ENCODE data around the gene UBE2V1. TPM values are rescaled to one million over a fixed set of nuclear protein-coding genes. Genes with fewer than 3 reads are reported as not detected.

The UBE2V1 gene
- total RNA-seq, 4 donors from 2014 or later, result 45.6 to 124 (median 62.9) TPM

DNA sequence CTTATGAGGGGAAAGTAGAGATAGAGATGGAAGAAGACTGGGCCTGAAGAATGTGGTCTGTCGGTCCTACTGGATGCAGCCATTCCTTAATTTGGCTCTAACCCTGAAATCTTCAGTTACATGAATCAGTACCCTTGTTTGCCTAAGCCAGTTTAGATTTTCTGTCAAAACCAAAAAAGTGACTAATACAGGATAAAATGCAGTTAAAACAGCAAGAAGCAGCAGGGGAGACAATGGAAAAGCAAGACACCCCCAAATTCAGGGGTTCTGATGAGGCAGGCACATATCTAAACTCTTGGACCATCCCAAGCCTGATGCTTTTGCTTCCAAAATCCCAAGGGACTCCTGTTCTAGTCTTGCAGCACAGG lies 17.4 kb upstream of the UBE2V1 start:
- Histone ChIP-seq H3K36me3 (no peaks in the 10 kb centered on the region), H3K27me3 (no peaks in the 10 kb centered on the region), H3K9me3 (no peaks in the 10 kb centered on the region), H3K4me3 (no peak overlapping the region), H3K27ac (peak overlapping the region; percentile 25 to 79), H3K4me1 (peaks cover 0 to 6% of the 10 kb centered on the region in 2 donors)
- intact Hi-C loops (cut with DNase I; ENCODE audit: low total_unique reads), result no loop called here
- no peak for TF ChIP-seq POLR2A (IDR thresholded peaks at IDR 0.05)
- TF ChIP-seq, protein P1, sequence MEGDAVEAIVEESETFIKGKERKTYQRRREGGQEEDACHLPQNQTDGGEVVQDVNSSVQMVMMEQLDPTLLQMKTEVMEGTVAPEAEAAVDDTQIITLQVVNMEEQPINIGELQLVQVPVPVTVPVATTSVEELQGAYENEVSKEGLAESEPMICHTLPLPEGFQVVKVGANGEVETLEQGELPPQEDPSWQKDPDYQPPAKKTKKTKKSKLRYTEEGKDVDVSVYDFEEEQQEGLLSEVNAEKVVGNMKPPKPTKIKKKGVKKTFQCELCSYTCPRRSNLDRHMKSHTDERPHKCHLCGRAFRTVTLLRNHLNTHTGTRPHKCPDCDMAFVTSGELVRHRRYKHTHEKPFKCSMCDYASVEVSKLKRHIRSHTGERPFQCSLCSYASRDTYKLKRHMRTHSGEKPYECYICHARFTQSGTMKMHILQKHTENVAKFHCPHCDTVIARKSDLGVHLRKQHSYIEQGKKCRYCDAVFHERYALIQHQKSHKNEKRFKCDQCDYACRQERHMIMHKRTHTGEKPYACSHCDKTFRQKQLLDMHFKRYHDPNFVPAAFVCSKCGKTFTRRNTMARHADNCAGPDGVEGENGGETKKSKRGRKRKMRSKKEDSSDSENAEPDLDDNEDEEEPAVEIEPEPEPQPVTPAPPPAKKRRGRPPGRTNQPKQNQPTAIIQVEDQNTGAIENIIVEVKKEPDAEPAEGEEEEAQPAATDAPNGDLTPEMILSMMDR (IDR thresholded peaks at IDR 0.05), result no peak
- DNase-seq, result no peak

DNA sequence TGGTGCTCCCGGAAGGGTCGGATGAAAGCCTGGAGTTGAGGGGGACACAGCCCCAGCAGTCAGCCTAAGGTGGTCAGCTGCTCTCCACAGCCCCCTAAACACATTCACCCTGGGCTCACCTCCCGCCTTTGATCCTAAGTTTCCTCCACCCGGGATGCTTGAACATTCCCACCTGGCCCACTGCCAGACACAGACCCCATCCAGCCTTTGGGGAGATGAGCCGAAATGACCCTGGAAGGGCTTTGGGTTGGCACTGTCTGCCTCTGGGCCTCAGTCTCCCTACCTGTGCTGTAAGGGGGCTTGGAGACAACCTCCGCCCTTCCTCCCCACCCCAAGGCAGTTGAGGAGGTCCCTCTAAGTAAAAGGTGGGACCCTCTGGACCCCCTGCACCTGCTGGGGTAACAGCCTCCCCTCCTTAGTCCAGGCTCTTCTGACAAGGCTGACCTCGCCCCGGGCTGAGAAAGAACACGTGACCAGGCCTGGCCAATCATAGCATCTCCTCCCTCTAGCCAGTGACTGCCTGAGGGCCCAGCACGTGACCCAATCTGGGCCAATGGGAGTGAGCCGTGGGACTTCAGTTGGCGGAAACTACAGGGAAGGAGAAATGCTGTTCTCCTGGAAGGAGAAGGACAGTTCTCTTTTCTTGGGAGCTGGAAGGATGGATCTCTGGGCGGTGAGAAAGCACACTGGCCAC lies 16.9 kb upstream of the UBE2V1 start:
- no peak for DNase-seq
- Histone ChIP-seq H3K27ac (peak overlapping the region; percentile 25 to 79), H3K9me3 (no peaks in the 10 kb centered on the region), H3K27me3 (no peaks in the 10 kb centered on the region), H3K36me3 (no peaks in the 10 kb centered on the region), H3K4me3 (no peak overlapping the region), H3K4me1 (peaks cover 0 to 6% of the 10 kb centered on the region in 2 donors)
- intact Hi-C loops (cut with DNase I; ENCODE audit: low total_unique reads), result no loop called here
- TF ChIP-seq, protein P1 (IDR thresholded peaks at IDR 0.05), result no peak
- no peak for TF ChIP-seq POLR2A (IDR thresholded peaks at IDR 0.05)

DNA sequence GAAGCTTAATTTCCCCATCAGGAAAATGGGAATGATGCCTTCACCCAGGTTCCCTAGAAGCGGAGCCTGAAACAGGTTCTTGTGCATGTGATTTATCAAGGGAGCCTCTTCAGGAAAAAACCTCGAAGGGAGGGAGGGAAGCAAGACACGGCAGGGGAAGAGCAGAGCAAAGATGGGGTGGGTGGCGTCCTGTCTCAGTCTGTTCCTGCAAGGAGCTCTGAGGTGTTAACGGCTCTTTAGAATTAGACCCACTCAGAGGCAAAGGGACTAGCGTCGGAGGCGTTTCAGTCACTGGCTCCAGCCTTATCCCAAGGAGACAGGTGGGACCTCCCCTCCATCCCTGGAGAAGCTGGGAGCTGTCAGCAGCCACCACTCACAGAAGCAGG lies 15.6 kb upstream of the UBE2V1 start:
- no peaks in the 10 kb centered on the region for H3K36me3 ChIP-seq

DNA sequence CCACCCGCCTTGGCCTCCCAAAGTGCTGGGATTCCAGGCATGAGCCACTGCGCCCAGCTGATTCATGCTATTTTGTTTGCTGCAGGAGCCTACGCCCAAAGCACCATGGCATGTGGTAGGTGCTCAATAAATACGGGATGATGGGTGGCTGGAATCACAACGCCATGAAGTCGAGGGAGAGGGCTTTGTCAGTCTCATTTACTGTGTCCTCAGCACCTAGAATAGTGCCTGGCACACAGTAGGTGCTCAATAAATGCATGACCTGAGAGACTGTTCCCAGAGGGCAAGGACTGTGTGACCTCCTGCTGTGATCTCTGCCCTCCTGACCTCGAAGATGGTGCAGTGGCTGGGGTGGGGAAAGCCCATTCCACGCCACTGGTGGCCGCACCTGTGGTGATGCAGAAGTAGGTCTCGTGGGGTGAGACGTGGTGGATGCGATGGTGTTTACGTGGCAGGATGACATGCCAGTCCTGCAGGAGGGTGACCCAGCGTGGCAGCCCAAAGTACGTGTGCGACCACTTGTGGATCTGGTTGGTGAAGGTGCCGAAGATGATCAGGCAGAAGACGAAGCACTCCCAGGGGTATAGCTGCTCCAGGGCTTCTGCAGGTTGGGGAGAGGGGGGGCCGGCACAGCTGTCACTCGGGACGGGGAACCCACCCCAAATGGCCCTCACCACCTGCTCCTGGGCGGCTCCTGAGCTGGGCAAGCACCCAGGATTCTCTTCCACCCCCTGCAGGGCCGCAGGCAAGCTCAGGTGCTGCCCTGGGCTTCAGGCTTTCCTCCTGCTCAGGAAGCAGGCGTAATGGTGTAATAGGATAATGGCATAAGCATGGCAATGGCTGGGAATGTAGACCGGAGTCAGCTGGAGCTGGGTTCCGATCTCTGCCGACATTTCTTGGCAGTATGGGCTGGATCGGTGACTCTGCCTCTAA lies 14.9 kb upstream of the UBE2V1 start:
- Histone ChIP-seq H3K4me3 (no peak overlapping the region), H3K27me3 (no peaks in the 10 kb centered on the region), H3K4me1 (peaks cover 0 to 3% of the 10 kb centered on the region in 2 donors), H3K36me3 (no peaks in the 10 kb centered on the region), H3K27ac (no peak overlapping the region), H3K9me3 (no peaks in the 10 kb centered on the region)
- DNase-seq, result no peak
- TF ChIP-seq, protein P1 (IDR thresholded peaks at IDR 0.05), result no peak
- TF ChIP-seq POLR2A (IDR thresholded peaks at IDR 0.05), result no peak
- intact Hi-C loops (cut with DNase I; ENCODE audit: low total_unique reads), result no loop called here

More for the DNA sequence above, 15.6 kb upstream of the UBE2V1 start:
- Histone ChIP-seq H3K4me3 (no peak overlapping the region), H3K9me3 (no peaks in the 10 kb centered on the region), H3K27ac (no peak overlapping the region), H3K4me1 (peaks cover 0 to 6% of the 10 kb centered on the region in 2 donors), H3K27me3 (no peaks in the 10 kb centered on the region)
- no peak for DNase-seq
- TF ChIP-seq POLR2A (IDR thresholded peaks at IDR 0.05), result no peak
- TF ChIP-seq, protein P1 (IDR thresholded peaks at IDR 0.05), result no peak
- intact Hi-C loops (cut with DNase I; ENCODE audit: low total_unique reads), result no loop called here

DNA sequence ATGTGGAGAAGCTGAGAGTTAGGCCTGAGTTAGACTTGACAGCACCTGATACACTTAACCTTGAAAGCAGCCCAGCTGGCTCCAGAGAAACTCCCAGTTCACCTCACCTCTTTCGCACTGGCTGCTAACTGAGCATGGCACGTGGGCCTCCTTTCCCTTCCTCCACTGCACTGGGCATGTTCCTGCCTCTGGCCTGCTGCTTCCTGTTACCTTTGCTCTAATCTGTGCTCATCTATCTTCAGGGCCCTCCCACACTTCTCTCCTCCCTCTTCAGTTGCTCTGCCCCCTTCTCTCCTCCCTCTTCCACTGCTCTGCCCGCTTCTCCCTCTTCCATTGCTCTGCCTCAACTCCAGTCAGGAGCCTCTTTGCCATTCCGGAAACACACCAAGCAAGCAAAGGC lies 13.7 kb upstream of the UBE2V1 start:
- H3K27ac ChIP-seq, result no peak overlapping the region
- intact Hi-C loops (cut with DNase I; ENCODE audit: low total_unique reads), result no loop called here
- H3K36me3 ChIP-seq, result no peaks in the 10 kb centered on the region
- H3K4me1 ChIP-seq, result peaks cover 0 to 3% of the 10 kb centered on the region in 2 donors
- H3K27me3 ChIP-seq, result no peaks in the 10 kb centered on the region
- TF ChIP-seq, protein P1 (IDR thresholded peaks at IDR 0.05), result no peak
- TF ChIP-seq POLR2A (IDR thresholded peaks at IDR 0.05), result no peak
- no peak for DNase-seq
- no peak overlapping the region for H3K4me3 ChIP-seq
- H3K9me3 ChIP-seq, result no peaks in the 10 kb centered on the region

Data from uterus (tissue), 4 donors.